GM21619 (cell line): ENCODE measurements around the gene LATS2.
"Not testable (repeated sequence)": the region's sequence is repeated elsewhere in the genome, so short reads cannot be mapped to it uniquely, and the experiment has no call there.

Source experiments
- ATAC-seq: cut with Tn5 transposase; IDR thresholded peaks from one replicate; pipeline ENCODE4 v1.9.1; 2021; ENCODE audit not compliant: unreplicated experiment

The LATS2 gene

GRCh38 chr13:21075379-21076249, 14.2 kb upstream of the LATS2 start:
- no peak for ATAC-seq

DNA sequence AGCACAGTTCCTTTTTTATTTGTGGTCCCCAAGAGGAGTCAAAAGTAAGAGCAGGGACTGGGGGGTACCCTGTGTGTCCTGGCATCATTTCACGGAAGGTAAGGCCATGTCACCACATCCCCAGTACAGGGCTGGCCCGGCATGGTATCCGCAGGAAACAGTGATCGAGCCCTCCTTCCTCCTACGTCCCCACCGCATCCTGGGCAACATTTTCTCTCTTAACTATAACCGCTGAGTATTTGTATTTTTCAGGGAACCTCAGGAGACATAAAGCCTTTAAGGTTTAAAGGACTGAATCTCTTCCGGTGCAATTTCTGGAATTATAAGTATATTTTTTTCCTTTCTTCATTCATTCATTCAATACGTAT, 13.6 kb upstream of the LATS2 start:
- ATAC-seq: no peak

DNA sequence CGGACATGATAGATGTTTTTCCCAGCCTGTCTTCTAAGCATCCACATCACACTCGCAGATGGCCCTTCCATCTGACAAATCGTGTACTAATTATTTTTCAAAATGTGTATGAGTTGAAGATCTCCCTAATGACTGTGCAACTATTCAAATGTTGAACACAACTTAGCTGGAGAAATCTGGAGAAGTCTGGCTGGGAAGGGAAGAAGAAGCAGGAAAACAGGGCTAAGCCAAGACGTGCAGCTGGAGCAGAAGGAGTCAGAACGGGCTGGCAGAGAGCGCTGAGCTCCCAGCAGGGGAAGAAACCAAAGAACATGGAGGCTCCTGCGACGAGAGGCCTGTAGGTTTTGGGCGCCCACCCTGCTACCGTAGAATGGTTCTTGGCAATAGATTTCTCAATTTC, 13.2 kb upstream of the LATS2 start:
- no peak for ATAC-seq

DNA sequence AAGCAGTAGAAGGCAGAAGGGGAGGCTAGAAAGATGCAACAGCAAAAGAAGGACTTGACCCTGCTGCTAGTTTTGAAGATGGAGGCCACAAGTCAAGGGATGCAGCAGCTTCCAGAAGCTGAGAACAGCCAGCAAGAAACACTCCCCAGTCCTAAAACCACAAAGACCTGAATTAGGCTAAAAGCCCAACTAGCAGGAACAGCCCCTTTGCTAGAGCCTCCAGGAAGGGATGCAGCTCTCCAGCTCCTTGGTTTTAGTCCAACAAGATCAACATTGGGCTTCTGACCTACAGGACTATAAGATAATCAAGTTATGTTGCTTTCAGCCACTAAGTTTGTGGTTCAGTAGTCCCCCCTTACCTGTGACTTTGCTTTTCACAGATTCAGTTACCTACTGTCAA, 10.5 kb upstream of the LATS2 start:
- ATAC-seq: no peak

DNA sequence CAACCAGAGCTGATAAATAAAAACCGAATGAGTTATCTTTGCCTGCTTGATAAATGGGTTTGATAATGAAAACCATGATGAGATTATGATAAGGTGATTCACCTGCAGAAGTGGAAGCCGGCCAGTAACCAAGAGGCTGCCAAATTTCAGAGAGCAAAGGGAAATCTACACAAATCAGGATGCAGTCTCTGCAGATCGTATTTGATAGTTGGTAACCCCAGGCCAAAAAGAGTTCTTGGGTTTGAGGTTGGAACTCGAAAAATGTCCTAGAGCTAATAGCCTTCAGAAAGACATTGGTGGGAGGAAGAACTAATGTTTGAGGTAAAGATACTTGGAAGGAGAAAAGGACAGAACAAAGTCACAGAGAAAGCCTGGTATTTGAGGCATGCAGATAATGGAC, 9.6 kb upstream of the LATS2 start:
- no peak for ATAC-seq

GRCh38 chr13:21069561-21070004, 8.2 kb upstream of the LATS2 start:
- no peak for ATAC-seq

DNA sequence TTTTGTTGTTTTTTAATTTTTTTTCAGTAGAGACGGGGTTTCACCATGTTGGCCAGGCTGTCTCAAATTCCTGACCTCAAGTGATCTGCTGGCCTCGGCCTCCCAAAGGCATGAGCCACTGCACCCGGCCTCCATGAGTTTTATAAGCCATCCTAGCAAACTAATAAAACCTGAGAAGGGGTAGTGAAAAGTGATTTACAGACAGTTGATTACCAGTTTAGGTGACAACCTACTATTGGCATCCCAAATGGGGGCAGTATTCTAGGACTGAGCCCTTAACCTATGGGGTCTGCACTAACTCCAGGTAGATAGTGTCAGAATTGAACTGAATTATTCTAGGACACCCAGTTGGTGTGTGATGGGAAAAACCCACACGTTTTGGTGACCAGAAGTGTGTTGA, 6.5 kb upstream of the LATS2 start:
- no peak for ATAC-seq

GRCh38 chr13:21066946-21067345, 5.6 kb upstream of the LATS2 start:
- ATAC-seq: no peak

DNA sequence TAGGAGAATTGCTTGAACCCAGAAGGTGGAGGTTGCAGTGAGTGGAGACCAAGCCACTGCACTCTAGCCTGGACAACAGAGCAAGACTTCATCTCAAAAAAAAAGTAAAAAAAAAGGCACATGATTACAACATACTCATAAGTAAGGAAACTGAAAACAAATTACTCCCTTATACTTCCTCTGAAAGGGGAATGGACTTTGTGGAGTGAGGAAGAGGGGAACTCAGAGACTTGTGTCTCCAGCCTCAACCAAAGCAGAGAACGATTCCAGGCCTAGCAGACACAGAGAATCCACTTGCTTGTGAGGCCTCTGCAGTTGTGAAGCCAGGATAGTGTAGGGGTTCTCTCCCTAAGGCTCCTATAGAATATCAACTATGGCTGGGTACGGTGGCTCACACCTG, 4.3 kb upstream of the LATS2 start:
- ATAC-seq: no peak

DNA sequence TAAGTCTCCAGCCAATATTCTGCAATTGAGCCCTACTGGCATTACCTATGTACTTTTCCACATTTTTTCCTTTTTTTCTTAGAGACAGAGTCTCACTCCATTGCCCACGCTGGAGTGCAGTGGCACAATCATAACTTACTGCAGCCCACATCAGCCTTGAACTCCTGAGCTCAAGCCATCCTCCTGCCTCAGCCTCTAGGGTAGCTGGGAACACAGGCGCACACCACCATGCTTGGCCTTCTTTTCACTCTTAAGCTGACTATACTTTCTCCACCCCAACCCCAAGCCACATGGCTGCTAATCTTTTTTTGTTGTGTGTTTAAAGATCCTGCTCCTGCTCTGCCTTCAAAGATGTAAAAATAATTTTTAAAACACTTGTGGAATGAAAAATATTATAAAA, 1.6 kb upstream of the LATS2 start:
- no peak for ATAC-seq

DNA sequence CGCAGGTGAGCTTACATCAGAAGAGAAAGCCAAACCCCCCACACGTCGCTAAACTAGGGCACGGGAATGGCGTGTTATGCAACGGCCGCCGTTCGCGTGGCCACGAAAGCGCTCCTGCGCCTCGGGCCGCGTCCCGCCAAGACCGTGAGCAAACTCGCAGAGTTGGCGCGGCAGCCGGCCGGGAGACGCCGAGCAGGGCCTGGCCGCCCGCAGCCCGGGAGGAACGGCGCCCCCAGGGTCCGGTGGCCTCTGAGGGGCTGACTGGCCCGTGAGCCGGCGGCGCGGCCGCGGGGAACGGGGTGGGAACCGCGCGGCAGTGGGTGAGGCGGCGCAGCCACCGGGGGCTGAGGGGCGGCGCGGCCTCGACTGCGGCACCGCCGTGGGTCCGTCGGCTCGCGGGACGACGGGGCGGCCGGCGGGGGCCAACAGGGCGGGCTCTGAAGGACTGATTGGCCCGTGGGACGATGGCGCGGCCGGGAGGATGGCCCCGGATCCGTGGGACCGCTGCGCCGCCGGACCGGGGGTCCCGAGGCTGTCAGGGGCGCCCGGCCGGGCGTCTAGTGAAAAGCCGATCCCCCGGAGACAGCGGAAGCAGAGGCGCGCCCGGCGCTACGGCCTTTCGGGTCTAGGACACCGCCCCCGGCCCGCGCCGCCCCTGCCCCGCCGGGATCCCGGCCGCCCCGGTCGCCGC, 903 bp downstream of the LATS2 start:
- ATAC-seq: peak; percentile 13

DNA sequence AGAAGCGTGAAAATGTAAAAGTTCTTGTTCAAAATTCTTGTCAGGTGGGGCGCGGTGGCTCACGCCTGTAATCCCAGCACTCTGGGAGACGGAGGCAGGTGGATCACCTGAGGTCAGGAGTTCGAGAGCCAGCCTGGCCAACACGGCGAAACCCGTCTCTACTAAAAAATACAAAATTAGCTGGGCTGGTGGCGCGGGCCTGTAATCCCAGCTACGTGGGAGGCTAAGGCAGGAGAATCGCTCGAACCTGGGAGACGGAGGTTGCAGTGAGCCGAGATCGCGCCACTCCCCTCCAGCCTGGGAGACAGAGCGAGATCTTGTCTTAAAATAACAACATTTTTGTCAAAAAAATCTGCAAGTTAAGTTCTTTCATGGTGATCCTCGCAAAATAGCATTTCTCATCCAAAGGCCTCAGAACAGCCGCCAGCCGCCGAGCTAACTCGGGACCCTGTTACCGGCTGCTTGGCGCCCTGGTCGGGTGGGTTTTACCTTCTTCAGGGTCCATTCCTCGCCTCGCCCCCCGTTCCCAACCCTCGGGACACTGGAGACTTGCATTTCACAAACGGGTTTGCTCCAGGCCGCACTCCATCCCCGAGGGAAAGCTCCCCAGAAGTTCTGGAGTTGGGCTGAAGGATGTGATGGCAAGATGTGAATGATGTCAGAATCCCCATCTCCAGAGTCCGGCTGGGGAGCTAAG, 1.6 kb downstream of the LATS2 start:
- no peak for ATAC-seq

GRCh38 chr13:21058361-21058760, 3.0 kb downstream of the LATS2 start:
- no peak for ATAC-seq

DNA sequence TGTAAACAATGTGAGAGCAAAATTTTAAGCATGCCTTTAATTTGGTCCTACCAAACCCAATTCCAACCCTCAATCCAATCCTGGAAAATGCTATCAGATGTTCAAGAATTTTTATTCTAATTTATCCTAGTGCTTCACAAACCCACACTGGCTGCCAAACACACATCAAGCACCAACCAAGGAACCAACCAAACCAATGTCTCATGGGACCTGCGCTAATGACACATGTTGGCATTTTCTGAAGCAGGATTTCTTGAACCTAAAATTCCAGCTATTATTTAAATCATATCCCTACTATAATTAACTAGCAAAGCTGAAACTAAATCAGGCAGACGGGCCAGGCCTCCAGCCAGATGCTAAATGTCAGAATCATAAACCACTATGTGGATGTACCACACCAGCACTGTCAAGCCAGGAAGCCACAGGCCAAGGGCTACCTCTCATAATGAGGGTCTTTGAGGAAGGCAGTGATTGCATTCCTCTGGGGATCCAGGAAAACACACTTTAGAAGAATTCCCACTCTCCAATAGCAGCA, 5.8 kb downstream of the LATS2 start:
- no peak for ATAC-seq

DNA sequence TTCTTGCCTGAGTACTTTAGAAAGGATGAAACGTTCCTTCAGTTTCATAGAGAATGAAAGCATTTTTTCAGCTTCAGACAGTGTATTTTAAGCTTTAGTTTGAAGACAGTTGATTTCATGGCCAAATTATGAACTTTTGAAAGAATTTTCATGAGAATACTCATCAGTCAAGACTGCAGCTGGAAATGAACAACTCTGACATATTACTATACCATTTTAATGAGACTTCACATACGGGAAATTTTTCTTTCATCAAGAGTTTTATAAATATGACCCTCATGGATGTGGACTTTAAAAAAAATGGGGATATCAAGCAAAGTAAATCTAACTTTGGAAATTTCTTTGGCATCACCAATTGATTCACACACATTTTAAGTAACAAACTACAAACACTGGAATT, 6.4 kb downstream of the LATS2 start:
- no peak for ATAC-seq

DNA sequence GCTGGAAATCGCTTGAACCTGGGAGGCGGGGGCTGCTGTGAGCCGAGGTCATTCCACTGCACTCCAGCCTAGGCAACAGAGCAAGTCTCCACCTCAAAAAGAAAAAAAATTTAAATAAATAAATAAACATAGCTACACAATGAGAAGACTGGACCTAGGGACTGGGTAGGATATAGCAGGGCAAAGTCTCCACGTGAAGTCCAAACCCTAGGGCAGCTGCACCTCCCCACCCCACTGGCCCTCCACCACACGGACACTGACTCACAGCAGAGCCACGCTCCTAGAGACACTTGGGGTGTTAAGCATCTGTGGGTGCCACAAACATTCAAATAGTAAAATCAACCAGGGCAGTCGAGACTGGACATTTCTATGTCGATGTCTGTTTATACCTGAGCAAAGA, 7.1 kb downstream of the LATS2 start:
- ATAC-seq: no peak

- no peak for ATAC-seq
These were observed 8.2 kb downstream of the LATS2 start for GRCh38 chr13:21053231-21053630.

GRCh38 chr13:21051675-21052074, 9.7 kb downstream of the LATS2 start:
- no peak for ATAC-seq

DNA sequence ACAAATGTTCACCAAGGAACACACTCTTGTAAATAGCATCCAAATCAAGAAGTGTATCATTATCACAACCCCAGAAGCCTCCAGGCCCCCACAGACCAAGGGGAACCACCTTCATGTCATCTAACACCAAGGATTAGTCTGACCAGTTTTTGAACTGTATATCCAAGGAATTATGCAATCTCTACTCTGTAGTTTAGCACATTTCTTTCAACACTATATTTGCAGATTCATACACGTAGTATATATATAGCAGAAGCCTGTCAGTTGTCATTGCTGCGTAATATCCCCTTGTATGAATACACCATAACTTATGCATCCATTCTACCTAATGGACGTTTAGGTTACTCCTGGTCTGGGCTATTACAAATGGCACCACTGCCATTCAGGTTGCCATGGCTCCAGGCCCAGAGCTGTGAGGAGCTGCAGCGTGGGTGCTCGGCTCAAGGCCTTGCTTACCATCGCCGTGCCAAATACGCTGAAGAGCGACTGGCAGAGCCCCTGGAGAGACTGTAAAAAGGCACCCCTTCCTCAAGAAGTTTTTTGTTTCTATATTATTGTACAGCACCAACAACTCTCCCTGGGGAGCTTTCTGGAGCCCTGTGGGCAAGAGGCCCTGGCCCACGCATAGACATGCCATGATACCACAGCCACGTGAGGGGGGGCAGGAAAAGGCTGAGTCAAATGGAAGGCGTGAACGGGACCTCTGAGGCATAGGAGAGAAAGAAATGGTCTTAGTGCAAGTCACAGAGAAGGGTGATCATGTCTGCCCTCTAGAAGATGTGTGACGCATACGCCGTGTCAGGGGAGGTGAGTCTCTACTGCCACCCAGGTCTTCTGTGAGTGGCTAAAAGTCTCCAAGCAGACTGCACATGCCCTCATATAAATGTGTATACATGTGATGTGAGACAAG, 10.8 kb downstream of the LATS2 start:
- ATAC-seq: no peak

DNA sequence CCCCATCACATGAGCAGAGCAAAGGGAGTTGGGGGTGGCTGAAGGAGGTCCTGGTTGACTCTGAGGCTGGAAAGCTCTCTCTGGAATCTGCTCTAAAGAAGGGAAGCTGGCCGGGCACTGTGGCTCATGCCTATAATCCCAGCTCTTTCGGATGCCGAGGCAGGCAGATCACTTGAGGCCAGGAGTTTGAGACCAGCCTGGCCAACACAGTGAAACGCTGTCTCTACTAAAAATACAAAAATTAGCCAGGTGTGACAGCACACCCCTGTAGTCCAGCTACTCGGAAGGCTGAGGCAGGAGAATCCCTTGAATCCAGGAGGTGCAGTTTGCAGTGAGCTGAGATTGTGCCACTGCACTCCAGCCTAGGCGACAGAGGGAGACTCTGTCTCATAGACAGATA, 11.7 kb downstream of the LATS2 start:
- ATAC-seq: not testable (repeated sequence)
